OCI-LY7 (cell line): ENCODE results near the gene ZDHHC8.

Experiments
- EZH2phosphoT487 ChIP-seq: fragments of 200-600 bp; sonication (generic); IDR thresholded peaks from 2 replicates; pipeline ENCODE4 v1.6.1; 2018; ENCODE audit warnings: low read depth, borderline replicate concordance, mild to moderate bottlenecking, mixed run types, antibody characterized with exemption, low read length, moderate library complexity, mixed read lengths
- TF ChIP-seq, protein P1 (sequence below): fragments of 200-600 bp; sonication (generic); conservative IDR thresholded peaks from 2 replicates; pipeline ENCODE4 v1.5.1; 2014; ENCODE audit warnings: mild to moderate bottlenecking, antibody characterized with exemption, low read length, moderate library complexity, mixed read lengths

DNA sequence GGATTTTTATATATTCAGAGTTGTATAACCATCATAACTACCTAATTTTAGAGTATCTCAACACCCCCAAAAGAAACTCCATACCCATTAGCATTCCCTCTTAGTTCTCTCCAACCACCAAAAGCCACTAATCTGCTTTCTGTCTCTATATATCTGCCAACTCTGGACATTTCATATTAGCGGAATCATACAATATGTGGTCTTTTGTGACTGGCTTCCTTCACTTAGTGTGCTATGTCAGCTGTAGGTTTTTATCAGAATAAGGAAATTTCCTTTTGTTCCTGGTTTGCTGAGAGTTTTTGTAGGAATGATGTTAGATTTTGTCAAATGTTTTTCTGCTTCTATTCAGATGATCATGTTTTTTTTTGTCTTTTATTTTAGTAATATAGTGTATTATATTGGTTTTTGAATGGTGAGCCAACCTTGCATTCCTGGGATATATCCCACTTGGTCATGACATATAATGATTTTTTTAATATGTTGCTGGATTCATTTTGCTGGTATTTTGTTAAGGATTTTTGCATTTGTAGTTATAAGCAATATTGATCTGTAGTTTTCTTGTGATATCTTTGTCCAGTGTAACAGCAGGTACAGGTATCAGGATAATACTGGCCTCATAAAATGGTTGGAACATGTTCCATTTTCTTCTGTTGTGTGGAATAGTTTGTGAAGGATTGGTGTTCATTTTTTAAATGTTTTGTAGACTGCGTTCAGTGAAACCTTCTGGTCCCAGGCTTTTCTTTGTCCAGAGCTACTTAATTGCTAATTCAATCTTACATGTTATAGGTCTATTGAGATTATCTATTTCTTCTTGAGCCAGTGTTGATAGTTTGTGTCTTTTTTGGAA lies 34.8 kb upstream of the ZDHHC8 start:
- TF ChIP-seq, protein P1, sequence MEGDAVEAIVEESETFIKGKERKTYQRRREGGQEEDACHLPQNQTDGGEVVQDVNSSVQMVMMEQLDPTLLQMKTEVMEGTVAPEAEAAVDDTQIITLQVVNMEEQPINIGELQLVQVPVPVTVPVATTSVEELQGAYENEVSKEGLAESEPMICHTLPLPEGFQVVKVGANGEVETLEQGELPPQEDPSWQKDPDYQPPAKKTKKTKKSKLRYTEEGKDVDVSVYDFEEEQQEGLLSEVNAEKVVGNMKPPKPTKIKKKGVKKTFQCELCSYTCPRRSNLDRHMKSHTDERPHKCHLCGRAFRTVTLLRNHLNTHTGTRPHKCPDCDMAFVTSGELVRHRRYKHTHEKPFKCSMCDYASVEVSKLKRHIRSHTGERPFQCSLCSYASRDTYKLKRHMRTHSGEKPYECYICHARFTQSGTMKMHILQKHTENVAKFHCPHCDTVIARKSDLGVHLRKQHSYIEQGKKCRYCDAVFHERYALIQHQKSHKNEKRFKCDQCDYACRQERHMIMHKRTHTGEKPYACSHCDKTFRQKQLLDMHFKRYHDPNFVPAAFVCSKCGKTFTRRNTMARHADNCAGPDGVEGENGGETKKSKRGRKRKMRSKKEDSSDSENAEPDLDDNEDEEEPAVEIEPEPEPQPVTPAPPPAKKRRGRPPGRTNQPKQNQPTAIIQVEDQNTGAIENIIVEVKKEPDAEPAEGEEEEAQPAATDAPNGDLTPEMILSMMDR: no peak
- TF ChIP-seq EZH2phosphoT487: no peak
